Prostate gland (tissue), 2 donors: ENCODE results near the gene SNCB. TPM values are rescaled to one million over a fixed set of nuclear protein-coding genes. Genes with fewer than 3 reads are reported as not detected.

Source experiments
- DNase-seq: peaks from one replicate; pipeline ENCODE4 v3.0.0-alpha.2; 2019; ENCODE audit warnings: low spot score
- H3K27ac ChIP-seq, 2 donors: fragments of 200-600 bp; sonication (generic); 2 replicates each; pipeline ENCODE4 v1.5.1; 2017 to 2019
- H3K27me3 ChIP-seq: fragments of 200-600 bp; sonication (generic); replicated peaks from 2 replicates; pipeline ENCODE4 v1.5.1; 2019; ENCODE audit not compliant: insufficient read depth
- H3K36me3 ChIP-seq, 2 donors: fragments of 200-600 bp; sonication (generic); 1 replicate in 1 of 2; 2 replicates in 1 of 2; pipeline versions ENCODE4 v1.5.1 to v1.8.1; 2017 to 2019
- H3K4me1 ChIP-seq: fragments of 200-600 bp; sonication (generic); replicated peaks from 2 replicates; pipeline ENCODE4 v1.5.1; 2019
- H3K4me3 ChIP-seq, 2 donors: fragments of 200-600 bp; sonication (generic); 2 replicates each; pipeline ENCODE4 v1.5.1; 2017 to 2019
- H3K9me3 ChIP-seq: fragments of 200-600 bp; sonication (generic); 2 replicates; pipeline ENCODE4 v1.5.1; 2017
- CTCF ChIP-seq, 4 experiments: fragments of 200-600 bp in 2 of 4; fragments of 450-650 bp in 2 of 4; sonication (generic) in 2 of 4; IDR thresholded peaks; 1 replicate in 3 of 4; 2 replicates in 1 of 4; pipeline ENCODE4 v1.5.1; 2016 to 2019; ENCODE audit warnings: antibody characterized with exemption in 4 of 4, mild to moderate bottlenecking in 2 of 4, moderate library complexity in 2 of 4
- POLR2A ChIP-seq: fragments of 450-650 bp; IDR thresholded peaks from one replicate; pipeline ENCODE4 v1.6.1; 2016; ENCODE audit warnings: antibody characterized with exemption, mild to moderate bottlenecking
- POLR2AphosphoS5 ChIP-seq: sonication (generic); formaldehyde crosslinking; IDR thresholded peaks from one replicate; pipeline ENCODE4 v1.6.1; 2017; ENCODE audit warnings: antibody characterized with exemption
- WGBS: methylation state at CpG from one replicate; pipeline ENCODE4 v1.1.5; 2018; 5-methylcytosine and 5-hydroxymethylcytosine counted together
- intact Hi-C: fragments of 100-400 bp; cut with DNase I; formaldehyde crosslinking; loops from one replicate; pipeline ENCODE4 v1.14.2; 2022
- total RNA-seq, 2 donors: library from RNA; depleted of rRNA; stranded (reverse); fragments of >200 nt; gene quantifications; one replicate each; pipeline ENCODE4 v1.1.0, GENCODE V29; 2016

Gene SNCB
- total RNA-seq, 2 donors from 2014 or later = not detected

- no peaks in the 10 kb centered on the region for H3K9me3 ChIP-seq
- H3K36me3 ChIP-seq = no peaks in the 10 kb centered on the region
- peaks cover 28% of the 10 kb centered on the region for H3K27me3 ChIP-seq
- TF ChIP-seq POLR2A (no peak), POLR2AphosphoS5 (no peak), CTCF (IDR thresholded peaks at IDR 0.05) (no peak)
- no peak for DNase-seq
- intact Hi-C loops = no loop called here
- no peak overlapping the region for H3K27ac ChIP-seq
- no peak overlapping the region for H3K4me3 ChIP-seq
- WGBS = 33% methylated on average over 19 of the region's 19 CpGs
- no peaks in the 10 kb centered on the region for H3K4me1 ChIP-seq
These were observed 11.6 kb downstream of the SNCB start for GRCh38 chr5:176618783-176619182.

- Histone ChIP-seq H3K4me3 (no peak overlapping the region), H3K27ac (no peak overlapping the region), H3K9me3 (no peaks in the 10 kb centered on the region), H3K36me3 (no peaks in the 10 kb centered on the region), H3K4me1 (no peaks in the 10 kb centered on the region), H3K27me3 (peaks cover 24% of the 10 kb centered on the region)
- no peak for DNase-seq
- intact Hi-C loops = no loop called here
- no peak for TF ChIP-seq CTCF (IDR thresholded peaks at IDR 0.05)
- 64% methylated on average over 7 of the region's 7 CpGs for WGBS
These were observed 13.8 kb downstream of the SNCB start for GRCh38 chr5:176616511-176616910.

- no peak overlapping the region for H3K4me3 ChIP-seq
- H3K9me3 ChIP-seq = no peaks in the 10 kb centered on the region
- peaks cover 11% of the 10 kb centered on the region for H3K27me3 ChIP-seq
- no peak for DNase-seq
- TF ChIP-seq CTCF (IDR thresholded peaks at IDR 0.05) (no peak), POLR2A (no peak)
- H3K4me1 ChIP-seq = no peaks in the 10 kb centered on the region
- intact Hi-C loops = no loop called here
- 51% methylated on average over 8 of the region's 8 CpGs for WGBS
- no peaks in the 10 kb centered on the region for H3K36me3 ChIP-seq
- no peak overlapping the region for H3K27ac ChIP-seq
These were observed 15.4 kb downstream of the SNCB start for GRCh38 chr5:176614805-176615478.

- no peaks in the 10 kb centered on the region for H3K27me3 ChIP-seq
These were observed 17.5 kb downstream of the SNCB start for GRCh38 chr5:176612855-176613254.

More at GRCh38 chr5:176612855-176613254, 17.5 kb downstream of the SNCB start:
- Histone ChIP-seq H3K4me1 (no peaks in the 10 kb centered on the region), H3K9me3 (no peaks in the 10 kb centered on the region), H3K27ac (no peak overlapping the region), H3K4me3 (no peak overlapping the region), H3K36me3 (no peaks in the 10 kb centered on the region)
- no peak for DNase-seq
- WGBS = 43% methylated on average over 2 of the region's 2 CpGs
- intact Hi-C loops = no loop called here
- TF ChIP-seq POLR2AphosphoS5 (no peak), CTCF (IDR thresholded peaks at IDR 0.05) (no peak)
